Left ventricle myocardium superior (tissue), 1 donor: ENCODE results near the gene TASP1. TPM values are rescaled to one million over a fixed set of nuclear protein-coding genes. Genes with fewer than 3 reads are reported as not detected.
A peak's percentile ranks its signal among the peaks of the same experiment; 100 is the strongest.
"Not testable (repeated sequence)": the region's sequence is repeated elsewhere in the genome, so short reads cannot be mapped to it uniquely, and the experiment has no call there.

Experiments
- ATAC-seq: fragments of 200-7000 bp; cut with Tn5 transposase; one replicate; pipeline ENCODE4 v1.9.1; 2020; ENCODE audit warnings: mild to moderate bottlenecking, moderate library complexity
- DNase-seq: peaks from one replicate; pipeline ENCODE4 v3.0.0-alpha.2; 2020
- intact Hi-C: fragments of 100-400 bp; cut with micrococcal nuclease; formaldehyde crosslinking; loops from one replicate; pipeline ENCODE4 v1.11.0; 2022
- long read RNA-seq: library from polyadenylated mRNA; unstranded; transcript quantifications from one replicate; pipeline ENCODE4 v2.0.0, GENCODE V29; 2021
- total RNA-seq: library from RNA; stranded (reverse); fragmentation: NEBNext Ultra II Directional; extraction: Animal tissue kit (Norgen Biotek cat#: 25700); gene quantifications from one replicate; pipeline ENCODE4 v1.2.1, GENCODE V29; 2021
- donor health status: DM: no; HTN: yes; CAD: no; lungs with severe emphysema.

Gene TASP1, protein sequence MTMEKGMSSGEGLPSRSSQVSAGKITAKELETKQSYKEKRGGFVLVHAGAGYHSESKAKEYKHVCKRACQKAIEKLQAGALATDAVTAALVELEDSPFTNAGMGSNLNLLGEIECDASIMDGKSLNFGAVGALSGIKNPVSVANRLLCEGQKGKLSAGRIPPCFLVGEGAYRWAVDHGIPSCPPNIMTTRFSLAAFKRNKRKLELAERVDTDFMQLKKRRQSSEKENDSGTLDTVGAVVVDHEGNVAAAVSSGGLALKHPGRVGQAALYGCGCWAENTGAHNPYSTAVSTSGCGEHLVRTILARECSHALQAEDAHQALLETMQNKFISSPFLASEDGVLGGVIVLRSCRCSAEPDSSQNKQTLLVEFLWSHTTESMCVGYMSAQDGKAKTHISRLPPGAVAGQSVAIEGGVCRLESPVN
- total RNA-seq, result 5.0 TPM
- long read RNA-seq, transcript TASP1-201 (14 exons, 2,352 nt), result major isoform, 5 of 16 reads
- long read RNA-seq, partial matches to known transcripts, result 5 of 16 reads
- long read RNA-seq, other reads (novel, unspliced or antisense), result 6 of 16 reads

DNA sequence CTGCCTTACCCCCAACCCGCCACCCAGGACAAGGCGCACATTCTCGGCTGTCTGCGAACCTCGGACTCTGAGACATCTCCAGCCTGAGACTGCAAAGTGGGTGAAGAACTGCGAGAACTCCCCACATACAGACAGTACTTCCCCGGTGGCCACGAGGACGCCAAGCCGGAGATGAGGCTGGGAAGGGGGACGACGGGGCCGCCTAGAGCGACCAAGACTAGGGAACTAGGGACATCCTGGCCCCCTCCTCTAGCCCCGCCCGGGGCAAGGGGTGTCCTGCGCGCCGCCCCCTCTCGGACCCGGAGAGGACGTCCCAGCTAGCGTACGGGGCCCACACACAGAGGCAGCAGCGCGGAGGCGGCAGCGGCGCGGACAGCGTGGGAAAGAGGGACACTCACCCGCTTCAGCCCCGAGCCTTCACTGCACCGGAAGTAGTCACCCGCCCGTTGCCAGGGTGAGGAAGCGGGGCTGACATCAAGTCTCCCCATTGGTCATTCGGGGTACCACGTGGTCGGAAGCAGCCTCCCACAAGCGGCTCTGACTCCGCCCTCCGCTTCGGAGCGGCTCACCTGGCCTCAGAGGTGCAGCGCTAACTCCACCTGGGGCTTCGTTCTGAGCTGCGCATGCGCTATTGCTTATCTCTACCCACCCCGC is at the start of gene TASP1:
Gene TASP1 (minus strand): TSS at position 437 of the 654 bp plus-strand sequence. CDS start 8,854 bp downstream, outside the sequence.
- peak; percentile 100 for ATAC-seq
- DNase-seq, result peak; percentile 96
- intact Hi-C loops, result no loop called here

DNA sequence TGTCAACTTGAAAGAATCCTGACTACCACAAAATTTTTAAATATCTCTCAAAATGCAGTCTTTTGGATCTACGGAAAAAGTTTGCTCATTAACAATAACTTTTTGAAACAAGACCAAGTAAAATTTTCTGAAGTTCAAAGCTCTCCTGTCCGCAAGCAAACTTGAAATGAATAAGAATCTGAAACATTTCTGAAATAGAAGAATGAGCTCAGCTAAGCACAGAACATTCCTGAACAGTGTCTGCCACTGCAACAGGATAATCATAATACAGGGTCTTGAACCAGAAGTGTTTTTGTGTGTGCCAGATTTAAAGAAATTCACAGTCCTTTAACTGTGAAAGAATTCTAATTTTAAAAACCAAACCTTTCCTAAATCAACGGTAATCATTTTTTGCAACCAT is 49.1 kb upstream of the TASP1 start:
- intact Hi-C loops, result no loop called here
- no peak for DNase-seq
- ATAC-seq, result no peak

DNA sequence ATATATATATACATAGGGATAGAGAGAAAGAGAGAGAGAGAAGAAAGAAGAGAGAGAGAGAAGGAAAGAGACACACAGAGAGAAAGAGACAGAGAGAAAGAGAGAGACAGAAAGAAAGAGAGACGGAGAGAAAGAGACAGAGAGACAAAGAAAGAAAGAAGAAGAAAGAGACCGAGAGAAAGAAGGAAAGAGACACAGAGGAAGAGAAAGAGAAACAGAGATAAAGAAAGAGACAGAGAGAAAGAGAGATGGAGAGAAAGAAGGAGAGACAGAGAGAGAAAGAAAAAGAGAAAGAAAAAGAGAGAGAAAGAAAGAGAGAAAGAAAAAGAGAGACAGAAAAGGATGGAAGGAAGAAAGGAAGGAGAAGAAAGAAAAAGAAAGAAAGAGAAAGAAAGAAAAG is 46.9 kb upstream of the TASP1 start:
- ATAC-seq, result no peak
- DNase-seq, result no peak
- intact Hi-C loops, result no loop called here

DNA sequence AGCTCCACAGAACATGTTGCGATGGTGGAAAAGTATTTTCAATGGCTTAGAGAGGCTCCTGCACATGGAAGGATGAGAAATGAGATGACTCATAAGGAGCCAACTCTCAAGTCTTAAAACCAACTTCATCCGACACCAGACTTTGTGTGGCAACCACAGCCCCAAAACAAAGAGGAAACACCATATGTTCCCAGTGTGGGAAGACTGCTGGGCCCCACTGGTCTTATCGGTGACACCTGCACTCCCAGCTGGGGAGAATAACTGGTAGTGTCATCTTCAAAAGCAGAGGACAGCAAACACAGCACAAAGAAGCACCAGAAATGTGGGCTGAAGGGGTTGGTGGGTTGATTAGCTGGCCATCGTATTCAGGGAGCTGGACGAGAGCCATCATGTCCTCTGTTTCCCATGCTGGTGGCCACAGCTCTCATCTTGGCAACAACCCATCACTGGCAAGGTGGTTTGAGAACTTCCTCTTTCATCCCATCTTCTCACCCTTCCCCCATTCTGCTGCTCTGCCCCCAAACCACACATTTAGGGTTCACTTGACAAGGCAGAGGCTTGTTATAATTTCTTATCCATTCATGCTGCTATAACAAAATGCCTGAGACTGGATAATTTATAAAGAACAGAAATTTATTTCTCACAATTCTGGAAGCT is 46.0 kb upstream of the TASP1 start:
- ATAC-seq (no peak), DNase-seq (no peak)
- intact Hi-C loops, result no loop called here

DNA sequence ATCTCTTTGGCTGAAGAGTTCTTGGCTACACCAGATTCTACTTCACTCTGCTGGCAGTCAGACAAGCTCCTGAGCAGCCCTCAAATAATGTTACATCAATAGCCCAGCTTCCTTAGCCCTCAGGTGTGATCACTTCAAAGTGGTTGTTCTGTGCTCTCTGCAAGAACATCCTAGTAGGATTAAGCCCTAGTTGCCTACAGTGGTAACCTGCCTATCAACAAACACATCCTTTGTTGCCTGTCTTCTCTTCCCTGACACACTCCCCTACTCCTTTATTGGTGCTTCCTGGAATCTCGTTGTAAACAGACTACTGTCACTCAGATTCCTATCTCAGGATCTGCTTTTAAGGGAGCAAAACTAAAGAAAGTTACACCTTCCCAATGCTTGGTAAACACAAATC is 45.1 kb upstream of the TASP1 start:
- intact Hi-C loops, result no loop called here
- ATAC-seq (no peak), DNase-seq (no peak)

DNA sequence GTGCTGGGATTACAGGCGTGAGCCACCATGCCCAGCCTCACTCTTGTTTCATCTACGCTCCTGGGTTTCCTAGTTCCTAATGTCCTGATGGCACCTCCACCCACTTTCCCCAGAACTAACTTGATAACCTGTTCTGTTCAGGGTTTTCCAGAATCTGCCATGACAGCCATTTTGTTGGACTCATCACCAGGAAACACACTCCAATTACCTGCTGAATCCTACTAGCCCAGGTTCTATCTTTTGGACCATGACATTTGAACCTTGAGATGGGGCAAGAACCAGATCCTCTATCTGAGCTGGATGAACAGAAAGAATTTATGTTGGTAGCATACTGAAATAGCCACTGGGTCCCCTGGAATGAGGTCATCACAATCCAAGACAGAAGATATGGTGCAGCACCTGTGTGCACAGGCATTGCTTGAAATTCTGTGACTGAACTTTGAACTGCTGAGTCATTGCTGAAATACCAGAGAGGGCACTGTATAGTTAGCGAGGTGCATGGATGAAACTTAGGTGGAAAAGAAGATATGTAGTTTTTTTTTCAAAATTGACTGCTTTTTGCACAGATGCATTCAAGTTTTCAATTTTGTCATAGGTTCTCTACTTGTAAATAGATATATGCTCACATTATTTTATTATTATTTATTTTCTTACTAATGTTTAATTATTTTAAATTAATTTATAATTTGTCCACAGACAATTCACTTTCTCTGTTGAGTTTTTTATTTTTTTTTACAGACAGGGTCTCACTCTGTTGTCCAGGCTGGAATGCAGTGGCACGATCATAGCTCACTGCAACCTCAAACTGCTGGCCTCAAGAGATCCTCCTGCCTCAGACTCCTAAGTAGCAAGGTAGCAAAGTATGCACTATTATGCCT is 42.8 kb upstream of the TASP1 start:
- no peak for ATAC-seq
- no peak for DNase-seq
- intact Hi-C loops, result no loop called here

- no peak for DNase-seq
- ATAC-seq, result no peak
- intact Hi-C loops, result no loop called here
Observed at GRCh38 chr20:13678944-13679343, 40.2 kb upstream of the TASP1 start.

- ATAC-seq (peak; percentile 72), DNase-seq (no peak)
- intact Hi-C loops, result no loop called here
Observed at GRCh38 chr20:13677241-13677640, 38.5 kb upstream of the TASP1 start.

GRCh38 chr20:13676682-13677081 is 38.0 kb upstream of the TASP1 start:
- ATAC-seq (no peak), DNase-seq (no peak)
- intact Hi-C loops, result no loop called here

GRCh38 chr20:13672690-13673089 is 34.0 kb upstream of the TASP1 start:
- DNase-seq (no peak), ATAC-seq (peak; percentile 79)
- intact Hi-C loops, result no loop called here

GRCh38 chr20:13671916-13672378 is 33.2 kb upstream of the TASP1 start:
- intact Hi-C loops, result no loop called here
- DNase-seq (no peak), ATAC-seq (peak; percentile 92)

GRCh38 chr20:13671512-13671911 is 32.8 kb upstream of the TASP1 start:
- ATAC-seq, result peak; percentile 33
- no peak for DNase-seq
- intact Hi-C loops, result no loop called here

DNA sequence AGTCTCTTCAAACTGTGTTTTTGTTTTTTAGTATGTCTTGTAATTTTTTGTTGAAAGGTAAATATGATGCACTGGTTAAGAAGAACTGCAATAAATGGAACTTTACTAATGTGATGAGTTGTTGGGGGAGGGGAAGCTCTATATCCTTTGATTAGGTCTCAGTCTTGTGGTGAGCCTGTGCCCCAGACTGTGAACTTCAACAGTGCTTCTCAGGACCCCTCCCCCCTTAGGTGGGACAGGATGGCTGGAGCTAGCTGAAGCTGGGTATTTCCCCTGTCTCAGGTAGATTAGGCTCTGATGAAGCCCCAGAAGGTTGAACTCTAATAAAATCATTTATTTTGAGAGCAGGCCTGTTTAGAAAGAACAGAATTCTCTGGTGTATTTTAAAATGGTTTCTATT is 31.4 kb upstream of the TASP1 start:
- intact Hi-C loops, result no loop called here
- DNase-seq (no peak), ATAC-seq (no peak)

GRCh38 chr20:13665709-13666395 is 27.1 kb upstream of the TASP1 start:
- ATAC-seq, result no peak
- DNase-seq, result no peak
- intact Hi-C loops, result no loop called here

DNA sequence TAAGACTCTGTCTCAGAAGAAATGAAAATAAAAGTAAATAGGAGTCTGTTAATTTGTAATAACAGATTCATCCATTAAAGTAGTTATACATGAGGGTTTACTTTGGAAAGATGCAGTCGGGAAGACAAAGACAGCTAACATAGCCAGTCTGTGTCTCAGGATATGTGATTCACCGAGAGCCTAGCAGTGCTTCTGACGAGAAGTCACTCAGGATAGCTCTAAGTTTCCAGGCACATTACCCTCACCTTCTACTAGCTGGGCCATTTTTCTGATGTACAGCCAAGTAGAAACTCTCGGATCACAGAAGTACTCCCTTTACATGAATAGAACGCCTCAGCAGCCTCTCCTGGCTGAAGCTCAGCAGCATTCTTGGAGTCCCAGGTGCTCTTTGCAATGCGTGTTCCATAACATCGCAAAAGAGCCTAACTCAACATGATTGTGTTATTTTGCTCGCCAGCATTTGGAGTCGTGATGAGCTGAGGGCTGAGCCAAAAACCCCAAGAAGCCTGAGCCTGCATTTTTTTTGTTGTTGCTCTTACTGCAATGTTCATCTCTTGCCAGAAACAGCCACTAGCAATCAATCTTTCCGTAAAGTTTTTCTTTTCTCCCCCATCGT is 22.4 kb upstream of the TASP1 start:
- no peak for DNase-seq
- intact Hi-C loops, result no loop called here
- no peak for ATAC-seq

- intact Hi-C loops, result no loop called here
- no peak for DNase-seq
- no peak for ATAC-seq
Observed at GRCh38 chr20:13659288-13659687, 20.6 kb upstream of the TASP1 start.

GRCh38 chr20:13658060-13658459 is 19.3 kb upstream of the TASP1 start:
- intact Hi-C loops, result not testable (repeated sequence)

More at GRCh38 chr20:13658060-13658459, 19.3 kb upstream of the TASP1 start:
- not testable (repeated sequence) for DNase-seq, ATAC-seq
